Hepatocyte (in vitro differentiated cells): ENCODE data around the gene PHKB. TPM values are rescaled to one million over a fixed set of nuclear protein-coding genes. Genes with fewer than 3 reads are reported as not detected.

Experiments
- DNase-seq: peaks from one replicate; pipeline ENCODE4 v3.0.0-alpha.2; 2016; ENCODE audit warnings: low spot score
- H2AFZ ChIP-seq: fragments of 200-600 bp; sonication (generic); 2 replicates; pipeline ENCODE4 v1.6.0; 2016; ENCODE audit warnings: antibody characterized with exemption, mild to moderate bottlenecking
- H3K27ac ChIP-seq: fragments of 200-600 bp; sonication (generic); 2 replicates; pipeline ENCODE4 v1.5.1; 2016; ENCODE audit warnings: mild to moderate bottlenecking
- H3K27me3 ChIP-seq: fragments of 200-600 bp; sonication (generic); 2 replicates; pipeline ENCODE4 v1.6.1; 2016
- H3K36me3 ChIP-seq: fragments of 200-600 bp; sonication (generic); replicated peaks from 2 replicates; pipeline ENCODE4 v1.5.1; 2016; ENCODE audit warnings: low read depth; ENCODE audit not compliant: insufficient read depth
- H3K4me1 ChIP-seq: fragments of 200-600 bp; sonication (generic); 2 replicates; pipeline ENCODE4 v1.5.1; 2016; ENCODE audit warnings: mild to moderate bottlenecking, moderate library complexity; ENCODE audit not compliant: insufficient read depth
- H3K4me2 ChIP-seq: fragments of 200-600 bp; sonication (generic); 2 replicates; pipeline ENCODE4 v1.6.0; 2016
- H3K4me3 ChIP-seq: fragments of 200-600 bp; sonication (generic); 2 replicates; pipeline ENCODE4 v1.5.1; 2016; ENCODE audit warnings: mild to moderate bottlenecking
- H3K79me2 ChIP-seq: fragments of 200-600 bp; sonication (generic); 2 replicates; pipeline ENCODE4 v1.6.0; 2017; ENCODE audit warnings: mild to moderate bottlenecking
- H3K9me2 ChIP-seq: fragments of 200-600 bp; sonication (generic); replicated peaks from 2 replicates; pipeline ENCODE4 v1.6.0; 2017; ENCODE audit warnings: mild to moderate bottlenecking; ENCODE audit not compliant: insufficient read depth
- H3K9me3 ChIP-seq: fragments of 200-600 bp; sonication (generic); 2 replicates; pipeline ENCODE4 v1.5.1; 2016; ENCODE audit warnings: low read depth, mild to moderate bottlenecking
- H4K20me1 ChIP-seq: fragments of 200-600 bp; sonication (generic); 2 replicates; pipeline ENCODE4 v1.6.0; 2016; ENCODE audit warnings: mild to moderate bottlenecking; ENCODE audit not compliant: insufficient read depth, poor library complexity, severe bottlenecking
- EZH2 ChIP-seq: fragments of 200-600 bp; sonication (generic); IDR thresholded peaks from 2 replicates; pipeline ENCODE4 v1.6.1; 2016; ENCODE audit warnings: antibody characterized with exemption, mild to moderate bottlenecking, borderline replicate concordance
- EZH2phosphoT487 ChIP-seq: fragments of 200-600 bp; sonication (generic); IDR thresholded peaks from one replicate; pipeline ENCODE4 v1.6.1; 2018; ENCODE audit warnings: antibody characterized with exemption, mild to moderate bottlenecking, low read depth, moderate library complexity; ENCODE audit not compliant: unreplicated experiment, severe bottlenecking
- WGBS: methylation state at CpG from one replicate; pipeline ENCODE4 v1.1.6; 2016; ENCODE audit warnings: low lambda C conversion rate; ENCODE audit errors: missing lambda C conversion rate; 5-methylcytosine and 5-hydroxymethylcytosine counted together
- polyA plus RNA-seq: library from polyadenylated mRNA; unstranded; fragments of >200 nt; fragmentation: Nextera tagmentation; extraction: Ambion mirVana; gene quantifications from 2 replicates; pipeline ENCODE4 v1.2.1, GENCODE V29; 2016
- total RNA-seq: library from RNA; depleted of rRNA; stranded (reverse); fragments of >200 nt; gene quantifications from 2 replicates; pipeline ENCODE4 v1.2.3, GENCODE V29; 2014
- TF ChIP-seq, protein P1 (sequence below): fragments of 200-600 bp; sonication (generic); IDR thresholded peaks from 2 replicates; pipeline ENCODE4 v1.5.1; 2016; ENCODE audit warnings: antibody characterized with exemption, mild to moderate bottlenecking; ENCODE audit not compliant: poor library complexity

PHKB gene
- total and polyA plus RNA-seq, 2 experiments from 2014 or later, result 28.7 to 71.7 TPM

GRCh38 chr16:47461598-47462266 lies 601 bp downstream of the PHKB start:
- peak; percentile 30 for DNase-seq
- Histone ChIP-seq H2AFZ (peak overlapping the region; percentile 88), H3K9me2 (no peaks in the 10 kb centered on the region), H3K4me3 (peak overlapping the region; percentile 79), H3K27me3 (no peaks in the 10 kb centered on the region), H3K4me2 (peak overlapping the region; percentile 91), H4K20me1 (no peaks in the 10 kb centered on the region), H3K36me3 (no peaks in the 10 kb centered on the region), H3K9me3 (no peaks in the 10 kb centered on the region), H3K27ac (peak overlapping the region; percentile 99), H3K4me1 (peaks cover 17% of the 10 kb centered on the region), H3K79me2 (peaks cover 70% of the 10 kb centered on the region)
- WGBS, result 6% methylated on average over 17 of the region's 17 CpGs
- TF ChIP-seq, protein P1, sequence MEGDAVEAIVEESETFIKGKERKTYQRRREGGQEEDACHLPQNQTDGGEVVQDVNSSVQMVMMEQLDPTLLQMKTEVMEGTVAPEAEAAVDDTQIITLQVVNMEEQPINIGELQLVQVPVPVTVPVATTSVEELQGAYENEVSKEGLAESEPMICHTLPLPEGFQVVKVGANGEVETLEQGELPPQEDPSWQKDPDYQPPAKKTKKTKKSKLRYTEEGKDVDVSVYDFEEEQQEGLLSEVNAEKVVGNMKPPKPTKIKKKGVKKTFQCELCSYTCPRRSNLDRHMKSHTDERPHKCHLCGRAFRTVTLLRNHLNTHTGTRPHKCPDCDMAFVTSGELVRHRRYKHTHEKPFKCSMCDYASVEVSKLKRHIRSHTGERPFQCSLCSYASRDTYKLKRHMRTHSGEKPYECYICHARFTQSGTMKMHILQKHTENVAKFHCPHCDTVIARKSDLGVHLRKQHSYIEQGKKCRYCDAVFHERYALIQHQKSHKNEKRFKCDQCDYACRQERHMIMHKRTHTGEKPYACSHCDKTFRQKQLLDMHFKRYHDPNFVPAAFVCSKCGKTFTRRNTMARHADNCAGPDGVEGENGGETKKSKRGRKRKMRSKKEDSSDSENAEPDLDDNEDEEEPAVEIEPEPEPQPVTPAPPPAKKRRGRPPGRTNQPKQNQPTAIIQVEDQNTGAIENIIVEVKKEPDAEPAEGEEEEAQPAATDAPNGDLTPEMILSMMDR, result no peak
- TF ChIP-seq EZH2 (no peak), EZH2phosphoT487 (no peak)

DNA sequence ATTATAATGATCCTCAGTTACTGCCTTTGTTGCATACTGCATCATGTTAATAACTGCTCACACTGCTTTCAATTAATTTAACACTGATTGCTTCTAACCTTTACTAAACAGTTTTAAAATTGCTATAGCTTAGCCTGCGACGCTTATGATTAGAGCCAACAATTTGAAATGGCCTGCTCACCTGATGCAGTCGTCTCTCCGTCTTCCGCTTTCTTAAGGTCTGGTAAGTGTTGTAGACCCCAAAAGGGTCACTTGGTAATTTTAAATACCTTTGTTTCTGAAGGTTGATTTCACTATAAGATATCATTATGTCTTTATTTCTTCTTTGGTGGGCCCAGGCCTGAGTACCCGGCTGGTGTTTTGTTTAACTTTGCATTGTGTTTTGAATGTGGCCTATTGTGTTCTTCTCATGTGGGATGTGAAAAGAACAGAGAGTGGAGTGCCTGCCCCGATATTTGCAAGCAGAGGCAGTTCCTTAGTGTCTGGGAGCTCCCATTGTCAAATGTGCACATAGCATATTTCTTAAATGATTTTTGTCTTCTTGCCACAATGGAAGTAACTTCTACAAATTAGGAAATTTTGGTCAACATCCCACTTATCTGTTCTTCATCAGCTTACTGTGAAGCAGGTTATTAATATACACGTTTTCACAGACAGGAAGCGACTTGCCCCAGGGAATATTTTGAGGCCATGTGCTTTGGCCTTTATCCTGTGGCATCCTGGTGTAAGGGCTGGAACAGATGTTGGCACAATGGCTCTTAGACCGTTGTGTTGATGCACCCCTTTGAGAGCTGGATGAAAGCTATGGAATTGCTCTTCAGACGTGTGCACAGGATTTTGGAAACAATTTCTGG lies 2.9 kb downstream of the PHKB start:
- Histone ChIP-seq H3K4me3 (no peak overlapping the region), H3K79me2 (peaks cover 80% of the 10 kb centered on the region), H3K27me3 (no peaks in the 10 kb centered on the region), H3K4me2 (peak overlapping the region; percentile 91), H3K4me1 (peaks cover 27% of the 10 kb centered on the region), H3K27ac (no peak overlapping the region), H3K9me3 (no peaks in the 10 kb centered on the region), H3K36me3 (no peaks in the 10 kb centered on the region), H4K20me1 (no peaks in the 10 kb centered on the region), H2AFZ (no peak overlapping the region), H3K9me2 (no peaks in the 10 kb centered on the region)
- DNase-seq, result no peak
- TF ChIP-seq EZH2phosphoT487, result no peak
- TF ChIP-seq, protein P1, result no peak
- 77% methylated on average over 11 of the region's 11 CpGs for WGBS

- H3K79me2 ChIP-seq, result peaks cover 79% of the 10 kb centered on the region
- H3K4me2 ChIP-seq, result no peak overlapping the region
- H3K36me3 ChIP-seq, result no peaks in the 10 kb centered on the region
- H3K4me3 ChIP-seq, result no peak overlapping the region
- H3K27ac ChIP-seq, result no peak overlapping the region
- H3K4me1 ChIP-seq, result peaks cover 22% of the 10 kb centered on the region
- H3K27me3 ChIP-seq, result no peaks in the 10 kb centered on the region
- H2AFZ ChIP-seq, result no peak overlapping the region
- no peak for DNase-seq
- WGBS, result 84% methylated on average over 2 of the region's 2 CpGs
- no peaks in the 10 kb centered on the region for H4K20me1 ChIP-seq
- TF ChIP-seq EZH2phosphoT487, result no peak
- TF ChIP-seq, protein P1, result no peak
- TF ChIP-seq EZH2, result no peak
- H3K9me3 ChIP-seq, result no peaks in the 10 kb centered on the region
- no peaks in the 10 kb centered on the region for H3K9me2 ChIP-seq
Measured at GRCh38 chr16:47465919-47466630, 4.9 kb downstream of the PHKB start.
